GM23248 (cell line): ENCODE measurements around the gene ZNF705A. TPM values are rescaled to one million over a fixed set of nuclear protein-coding genes. Genes with fewer than 3 reads are reported as not detected.

Experiments
- DNase-seq: peaks from one replicate; pipeline ENCODE4 v3.0.0-alpha.2; 2015
- H2AFZ ChIP-seq: fragments of 200-600 bp; sonication (generic); 2 replicates; pipeline ENCODE4 v1.6.1; 2016; ENCODE audit warnings: antibody characterized with exemption
- H3F3A ChIP-seq: fragments of 200-600 bp; sonication (generic); 2 replicates; pipeline ENCODE4 v1.6.1; 2016; ENCODE audit warnings: mild to moderate bottlenecking, antibody characterized with exemption, mixed run types; ENCODE audit not compliant: insufficient read depth
- H3K27ac ChIP-seq: fragments of 200-600 bp; sonication (generic); 2 replicates; pipeline ENCODE4 v1.5.1; 2016; ENCODE audit warnings: mild to moderate bottlenecking
- H3K27me3 ChIP-seq: fragments of 200-600 bp; sonication (generic); replicated peaks from 2 replicates; pipeline ENCODE4 v1.6.1; 2016; ENCODE audit warnings: mild to moderate bottlenecking; ENCODE audit not compliant: insufficient read depth
- H3K36me3 ChIP-seq: fragments of 200-600 bp; sonication (generic); 2 replicates; pipeline ENCODE4 v1.6.1; 2016; ENCODE audit warnings: low read depth, mild to moderate bottlenecking
- H3K4me1 ChIP-seq: fragments of 200-600 bp; sonication (generic); 2 replicates; pipeline ENCODE4 v1.6.1; 2016; ENCODE audit warnings: mild to moderate bottlenecking; ENCODE audit not compliant: insufficient read depth
- H3K4me2 ChIP-seq: fragments of 200-600 bp; sonication (generic); one replicate; pipeline ENCODE4 v1.6.1; 2016; ENCODE audit warnings: mild to moderate bottlenecking; ENCODE audit not compliant: unreplicated experiment
- H3K4me3 ChIP-seq: fragments of 200-600 bp; sonication (generic); 2 replicates; pipeline ENCODE4 v1.5.1; 2016; ENCODE audit warnings: mild to moderate bottlenecking
- H3K79me2 ChIP-seq: fragments of 200-600 bp; sonication (generic); 2 replicates; pipeline ENCODE4 v1.6.1; 2016; ENCODE audit warnings: mild to moderate bottlenecking; ENCODE audit not compliant: insufficient read depth
- H3K9ac ChIP-seq: fragments of 200-600 bp; sonication (generic); 2 replicates; pipeline ENCODE4 v1.6.1; 2016; ENCODE audit warnings: mild to moderate bottlenecking
- H3K9me2 ChIP-seq: fragments of 200-600 bp; sonication (generic); 2 replicates; pipeline ENCODE4 v1.6.1; 2016; ENCODE audit warnings: mixed run types, mild to moderate bottlenecking, moderate library complexity; ENCODE audit not compliant: insufficient read depth
- H3K9me3 ChIP-seq: fragments of 200-600 bp; sonication (generic); one replicate; pipeline ENCODE4 v1.6.1; 2017; ENCODE audit warnings: low read depth
- H4K20me1 ChIP-seq: fragments of 200-600 bp; sonication (generic); 2 replicates; pipeline ENCODE4 v1.6.0; 2016; ENCODE audit not compliant: insufficient read depth
- EZH2 ChIP-seq: fragments of 200-600 bp; sonication (generic); IDR thresholded peaks from 2 replicates; pipeline ENCODE4 v1.6.1; 2018; ENCODE audit warnings: antibody characterized with exemption, mild to moderate bottlenecking; ENCODE audit not compliant: insufficient read depth, poor library complexity, severe bottlenecking
- EZH2phosphoT487 ChIP-seq: fragments of 200-600 bp; sonication (generic); IDR thresholded peaks from 2 replicates; pipeline ENCODE4 v1.6.1; 2018; ENCODE audit warnings: antibody characterized with exemption, moderate library complexity, mild to moderate bottlenecking, low read depth; ENCODE audit not compliant: insufficient read depth
- WGBS, 2 experiments: methylation state at CpG; one replicate each; pipeline ENCODE4 v1.1.6; 2015 to 2017; ENCODE audit warnings: low lambda C conversion rate in 2 of 2, low coverage in 1 of 2; ENCODE audit errors: missing lambda C conversion rate in 2 of 2; 5-methylcytosine and 5-hydroxymethylcytosine counted together
- in situ Hi-C: fragments of 300-500 bp; cut with MboI; formaldehyde crosslinking; loops from 2 replicates; pipeline ENCODE4 v1.15.0; 2020
- polyA plus RNA-seq: library from polyadenylated mRNA; unstranded; fragments of >200 nt; fragmentation: Nextera tagmentation; extraction: Ambion mirVana; gene quantifications from 2 replicates; pipeline ENCODE4 v1.2.1, GENCODE V29; 2016
- total RNA-seq: library from RNA; depleted of rRNA; stranded (reverse); fragments of >200 nt; shearing (Covaris generic); gene quantifications from 2 replicates; pipeline ENCODE4 v1.2.3, GENCODE V29; 2014

The ZNF705A gene
- total and polyA plus RNA-seq, 2 experiments from 2014 or later = not detected

GRCh38 chr12:8143261-8143660 lies 13.6 kb upstream of the ZNF705A start:
- Histone ChIP-seq H3K9me2 (no peaks in the 10 kb centered on the region), H2AFZ (no peak overlapping the region), H3K9me3 (no peaks in the 10 kb centered on the region), H3K4me1 (0 out of 2 replicates have a peak, but pooled peaks cover 5% of the 10 kb centered on the region), H3K27ac (no peak overlapping the region), H3K4me2 (no peak overlapping the region), H4K20me1 (no peaks in the 10 kb centered on the region), H3K9ac (no peak overlapping the region), H3F3A (no peaks in the 10 kb centered on the region), H3K36me3 (no peaks in the 10 kb centered on the region), H3K27me3 (no peaks in the 10 kb centered on the region), H3K79me2 (no peaks in the 10 kb centered on the region), H3K4me3 (no peak overlapping the region)
- TF ChIP-seq EZH2phosphoT487 (no peak), EZH2 (no peak)
- no peak for DNase-seq
- in situ Hi-C loops = no loop called here

GRCh38 chr12:8145754-8146441 lies 10.9 kb upstream of the ZNF705A start:
- peak overlapping the region; percentile 54 for H3K4me3 ChIP-seq
- no peaks in the 10 kb centered on the region for H3K9me2 ChIP-seq
- H3K9ac ChIP-seq = peak overlapping the region; percentile 53
- TF ChIP-seq EZH2 = no peak
- no peak for TF ChIP-seq EZH2phosphoT487
- DNase-seq = peak; percentile 83
- peak overlapping the region; percentile 59 for H3K4me2 ChIP-seq
- H3K27ac ChIP-seq = peak overlapping the region; percentile 45
- no peaks in the 10 kb centered on the region for H3K27me3 ChIP-seq
- no peaks in the 10 kb centered on the region for H3F3A ChIP-seq
- WGBS, 2 experiments = 30 to 33% methylated on average over 19 of the region's 19 CpGs
- in situ Hi-C loops = no loop called here
- H4K20me1 ChIP-seq = no peaks in the 10 kb centered on the region
- H3K79me2 ChIP-seq = no peaks in the 10 kb centered on the region
- no peaks in the 10 kb centered on the region for H3K36me3 ChIP-seq
- H2AFZ ChIP-seq = peak overlapping the region; percentile 64
- H3K4me1 ChIP-seq = 0 out of 2 replicates have a peak, but pooled peaks cover 5% of the 10 kb centered on the region
- no peaks in the 10 kb centered on the region for H3K9me3 ChIP-seq

GRCh38 chr12:8146442-8146771 lies 10.4 kb upstream of the ZNF705A start:
- Histone ChIP-seq H3K36me3 (no peaks in the 10 kb centered on the region), H3K9me2 (no peaks in the 10 kb centered on the region), H3K27ac (peak overlapping the region; percentile 45), H3K79me2 (no peaks in the 10 kb centered on the region), H2AFZ (peak overlapping the region; percentile 64), H4K20me1 (no peaks in the 10 kb centered on the region), H3F3A (no peaks in the 10 kb centered on the region), H3K4me1 (0 out of 2 replicates have a peak, but pooled peaks cover 5% of the 10 kb centered on the region), H3K9ac (peak overlapping the region; percentile 53), H3K4me2 (peak overlapping the region; percentile 59), H3K9me3 (no peaks in the 10 kb centered on the region), H3K27me3 (no peaks in the 10 kb centered on the region), H3K4me3 (peak overlapping the region; percentile 54)
- WGBS, 2 experiments = 36 to 46% methylated on average over 4 of the region's 4 CpGs
- in situ Hi-C loops = no loop called here
- TF ChIP-seq EZH2 (no peak), EZH2phosphoT487 (no peak)
- DNase-seq = no peak

GRCh38 chr12:8154526-8154925 lies 2.3 kb upstream of the ZNF705A start:
- no peaks in the 10 kb centered on the region for H3K9me3 ChIP-seq
- H3K9ac ChIP-seq = no peak overlapping the region
- in situ Hi-C loops = no loop called here
- no peaks in the 10 kb centered on the region for H3K36me3 ChIP-seq
- no peak for DNase-seq
- TF ChIP-seq EZH2phosphoT487 = no peak
- no peak for TF ChIP-seq EZH2
- H3K4me2 ChIP-seq = no peak overlapping the region
- peaks cover 17% of the 10 kb centered on the region for H3F3A ChIP-seq
- H4K20me1 ChIP-seq = no peaks in the 10 kb centered on the region
- peaks cover 16% of the 10 kb centered on the region for H3K4me1 ChIP-seq
- H3K27ac ChIP-seq = no peak overlapping the region
- no peak overlapping the region for H3K4me3 ChIP-seq
- H3K79me2 ChIP-seq = no peaks in the 10 kb centered on the region
- H3K9me2 ChIP-seq = no peaks in the 10 kb centered on the region; the same call in 1 of the 2 replicates
- H2AFZ ChIP-seq = no peak overlapping the region
- H3K27me3 ChIP-seq = no peaks in the 10 kb centered on the region
